ENCODE data around the gene HRCT1.
"Not testable (repeated sequence)": the region's sequence is repeated elsewhere in the genome, so short reads cannot be mapped to it uniquely, and the experiment has no call there.

The HRCT1 gene

GRCh38 chr9:35905912-35906679 is at the start of gene HRCT1:
Gene HRCT1, plus strand, starts transcription at chr9:35906202. Its CDS starts 86 bp downstream, at chr9:35906288.
- no peak for FAIRE-seq

GRCh38 chr9:35856206-35856605 is 49.8 kb upstream of the HRCT1 start:
- DNase-seq (ENCODE audit: extremely low spot score, insufficient read length, low read depth) = no peak
- FAIRE-seq = no peak

More at GRCh38 chr9:35905912-35906679, at the start of gene HRCT1:
- no peak for DNase-seq (ENCODE audit: extremely low spot score, insufficient read length, low read depth)

GRCh38 chr9:35856882-35857281 is 49.1 kb upstream of the HRCT1 start:
- no peak for FAIRE-seq
- DNase-seq (ENCODE audit: extremely low spot score, insufficient read length, low read depth) = no peak

- FAIRE-seq = no peak
- no peak for DNase-seq (ENCODE audit: extremely low spot score, insufficient read length, low read depth)
These were observed 47.5 kb upstream of the HRCT1 start for GRCh38 chr9:35858458-35858857.

- FAIRE-seq (no peak), DNase-seq (ENCODE audit: extremely low spot score, insufficient read length, low read depth) (no peak)
These were observed 46.6 kb upstream of the HRCT1 start for GRCh38 chr9:35859310-35859989.

- no peak for FAIRE-seq
- DNase-seq (ENCODE audit: extremely low spot score, insufficient read length, low read depth) = no peak
These were observed 46.0 kb upstream of the HRCT1 start for GRCh38 chr9:35859990-35860339.

- no peak for FAIRE-seq
- DNase-seq (ENCODE audit: extremely low spot score, insufficient read length, low read depth) = no peak
These were observed 44.7 kb upstream of the HRCT1 start for GRCh38 chr9:35861161-35861897.

- DNase-seq (ENCODE audit: extremely low spot score, insufficient read length, low read depth) = no peak
- no peak for FAIRE-seq
These were observed 43.7 kb upstream of the HRCT1 start for GRCh38 chr9:35862328-35862727.

- DNase-seq (ENCODE audit: extremely low spot score, insufficient read length, low read depth) = no peak
- FAIRE-seq = no peak
These were observed 42.4 kb upstream of the HRCT1 start for GRCh38 chr9:35863583-35863982.

- DNase-seq (ENCODE audit: extremely low spot score, insufficient read length, low read depth) = no peak
- FAIRE-seq = no peak
These were observed 41.2 kb upstream of the HRCT1 start for GRCh38 chr9:35864695-35865255.

GRCh38 chr9:35867538-35867937 is 38.5 kb upstream of the HRCT1 start:
- DNase-seq (ENCODE audit: extremely low spot score, insufficient read length, low read depth) (no peak), FAIRE-seq (no peak)

- no peak for FAIRE-seq
- DNase-seq (ENCODE audit: extremely low spot score, insufficient read length, low read depth) = no peak
These were observed 37.1 kb upstream of the HRCT1 start for GRCh38 chr9:35868933-35869332.

- no peak for FAIRE-seq
- no peak for DNase-seq (ENCODE audit: extremely low spot score, insufficient read length, low read depth)
These were observed 36.3 kb upstream of the HRCT1 start for GRCh38 chr9:35869621-35870216.

- no peak for FAIRE-seq
- DNase-seq (ENCODE audit: extremely low spot score, insufficient read length, low read depth) = no peak
These were observed 35.6 kb upstream of the HRCT1 start, which contains the start of gene OR13J1 for GRCh38 chr9:35870351-35870923. Gene OR13J1, minus strand, starts transcription at chr9:35870401. Its CDS starts 0 bp downstream, at chr9:35870401.

- no peak for FAIRE-seq
- no peak for DNase-seq (ENCODE audit: extremely low spot score, insufficient read length, low read depth)
These were observed 34.5 kb upstream of the HRCT1 start for GRCh38 chr9:35871545-35871944.

- DNase-seq (ENCODE audit: extremely low spot score, insufficient read length, low read depth) (no peak), FAIRE-seq (no peak)
These were observed 33.5 kb upstream of the HRCT1 start for GRCh38 chr9:35872505-35872904.

GRCh38 chr9:35882263-35882848 is 23.6 kb upstream of the HRCT1 start:
- peak; percentile 54 for DNase-seq (ENCODE audit: extremely low spot score, insufficient read length, low read depth)
- FAIRE-seq = peak; percentile 94

- no peak for FAIRE-seq
- no peak for DNase-seq (ENCODE audit: extremely low spot score, insufficient read length, low read depth)
These were observed 23.0 kb upstream of the HRCT1 start for GRCh38 chr9:35882996-35883395.

GRCh38 chr9:35884908-35885307 is 21.1 kb upstream of the HRCT1 start:
- DNase-seq (ENCODE audit: extremely low spot score, insufficient read length, low read depth); FAIRE-seq: not testable (repeated sequence)

Data from GM18507 (cell line).